Kidney tubule cell (primary cell): ENCODE measurements around the gene FARP1.
"Not testable (repeated sequence)": the region's sequence is repeated elsewhere in the genome, so short reads cannot be mapped to it uniquely, and the experiment has no call there.

Experiments
- DNase-seq: peaks from one replicate; pipeline ENCODE4 v3.0.0-alpha.2; 2018; ENCODE audit warnings: low spot score

FARP1 gene

GRCh38 chr13:98366010-98366409, 223.1 kb downstream of the FARP1 start:
- DNase-seq = no peak

GRCh38 chr13:98366443-98366842, 223.5 kb downstream of the FARP1 start:
- DNase-seq = no peak

GRCh38 chr13:98366959-98367358, 224.1 kb downstream of the FARP1 start:
- no peak for DNase-seq

GRCh38 chr13:98368019-98368418, 225.1 kb downstream of the FARP1 start:
- DNase-seq = peak; percentile 54

GRCh38 chr13:98369520-98369919, 226.6 kb downstream of the FARP1 start:
- not testable (repeated sequence) for DNase-seq

GRCh38 chr13:98370261-98370660, 227.4 kb downstream of the FARP1 start:
- DNase-seq = no peak

GRCh38 chr13:98370806-98371515, 228.1 kb downstream of the FARP1 start:
- DNase-seq = peak; percentile 47

- DNase-seq = no peak
These were observed 228.7 kb downstream of the FARP1 start for GRCh38 chr13:98371516-98372023.

- peak; percentile 20 for DNase-seq
These were observed 230.0 kb downstream of the FARP1 start for GRCh38 chr13:98372876-98373275.

GRCh38 chr13:98374750-98375149, 231.9 kb downstream of the FARP1 start:
- peak; percentile 33 for DNase-seq

- DNase-seq = no peak
These were observed 234.9 kb downstream of the FARP1 start for GRCh38 chr13:98377635-98378378.

GRCh38 chr13:98384739-98385138, 241.8 kb downstream of the FARP1 start:
- DNase-seq = peak; percentile 85

- no peak for DNase-seq
These were observed 242.7 kb downstream of the FARP1 start for GRCh38 chr13:98385606-98386005.

- DNase-seq = no peak
These were observed 243.7 kb downstream of the FARP1 start for GRCh38 chr13:98386637-98387036.

GRCh38 chr13:98389319-98389718, 246.4 kb downstream of the FARP1 start:
- peak; percentile 41 for DNase-seq

- DNase-seq = no peak
These were observed 247.3 kb downstream of the FARP1 start for GRCh38 chr13:98390086-98390715.

GRCh38 chr13:98393873-98394272, 251.0 kb downstream of the FARP1 start:
- DNase-seq = no peak

GRCh38 chr13:98394820-98395510, 252.1 kb downstream of the FARP1 start:
- DNase-seq = no peak

GRCh38 chr13:98396071-98396710, 253.3 kb downstream of the FARP1 start:
- DNase-seq = no peak

GRCh38 chr13:98397221-98397620, 254.3 kb downstream of the FARP1 start:
- DNase-seq = no peak

GRCh38 chr13:98397861-98398260, 255.0 kb downstream of the FARP1 start:
- DNase-seq = no peak

GRCh38 chr13:98398581-98398980, 255.7 kb downstream of the FARP1 start:
- DNase-seq = no peak
